ENCODE results near the gene CKAP5. TPM values are rescaled to one million over a fixed set of nuclear protein-coding genes. Genes with fewer than 3 reads are reported as not detected.

Gene CKAP5
- total RNA-seq, 1 donor from 2014 or later: 151 TPM

DNA sequence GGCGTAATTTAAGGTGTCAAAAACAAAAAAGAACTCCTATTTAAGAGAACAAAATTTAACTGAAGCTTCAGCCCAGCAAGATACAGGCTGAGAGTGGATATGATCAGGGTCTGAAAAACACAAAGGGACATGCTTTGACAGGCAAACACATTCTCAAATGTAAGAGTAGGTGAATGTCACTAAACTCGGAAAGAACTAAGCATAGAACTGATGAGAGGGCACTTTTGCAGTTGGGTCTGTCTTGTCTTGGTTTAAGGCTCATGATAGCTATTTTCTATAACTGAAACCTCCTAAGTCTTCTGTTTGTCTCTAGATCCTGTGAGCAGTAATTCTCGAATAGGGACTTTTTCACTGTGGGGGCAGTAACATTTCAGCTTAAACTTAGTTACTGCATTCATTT lies 100.1 kb downstream of the CKAP5 start:
- Mint-ChIP-seq H3K36me3 (ENCODE audit: insufficient read depth) (peaks cover 37% of the 10 kb centered on the region), H3K27me3 (no peaks in the 10 kb centered on the region), H3K27ac (no peak overlapping the region)

DNA sequence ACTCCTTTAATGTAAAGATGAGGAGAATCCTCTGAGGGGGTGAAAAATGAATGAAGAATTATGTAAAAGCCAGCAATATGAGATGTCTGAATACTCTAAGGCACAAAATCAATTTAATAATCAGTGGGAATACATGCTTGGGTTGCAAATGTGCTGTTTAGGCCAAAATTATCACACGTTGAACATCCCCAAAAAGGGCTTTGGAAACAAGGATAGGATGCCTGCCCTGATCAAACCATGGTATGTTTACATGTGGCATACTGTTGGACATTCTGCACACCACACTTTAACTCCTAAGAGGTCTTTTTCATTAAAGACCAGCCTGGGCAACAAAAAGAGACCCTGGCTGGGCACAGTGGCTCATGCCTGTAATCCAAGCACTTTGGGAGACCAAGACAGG lies 100.8 kb downstream of the CKAP5 start:
- H3K4me3 Mint-ChIP-seq (ENCODE audit: low read depth): no peak overlapping the region

More for the DNA sequence above, 100.1 kb downstream of the CKAP5 start:
- Mint-ChIP-seq H3K4me1 (ENCODE audit: low read depth) (no peaks in the 10 kb centered on the region), H3K4me3 (ENCODE audit: low read depth) (no peak overlapping the region), H3K9me3 (ENCODE audit: low read depth) (no peaks in the 10 kb centered on the region)
- no peak for DNase-seq (ENCODE audit: low spot score, unreplicated experiment)
- TF ChIP-seq, protein P1, sequence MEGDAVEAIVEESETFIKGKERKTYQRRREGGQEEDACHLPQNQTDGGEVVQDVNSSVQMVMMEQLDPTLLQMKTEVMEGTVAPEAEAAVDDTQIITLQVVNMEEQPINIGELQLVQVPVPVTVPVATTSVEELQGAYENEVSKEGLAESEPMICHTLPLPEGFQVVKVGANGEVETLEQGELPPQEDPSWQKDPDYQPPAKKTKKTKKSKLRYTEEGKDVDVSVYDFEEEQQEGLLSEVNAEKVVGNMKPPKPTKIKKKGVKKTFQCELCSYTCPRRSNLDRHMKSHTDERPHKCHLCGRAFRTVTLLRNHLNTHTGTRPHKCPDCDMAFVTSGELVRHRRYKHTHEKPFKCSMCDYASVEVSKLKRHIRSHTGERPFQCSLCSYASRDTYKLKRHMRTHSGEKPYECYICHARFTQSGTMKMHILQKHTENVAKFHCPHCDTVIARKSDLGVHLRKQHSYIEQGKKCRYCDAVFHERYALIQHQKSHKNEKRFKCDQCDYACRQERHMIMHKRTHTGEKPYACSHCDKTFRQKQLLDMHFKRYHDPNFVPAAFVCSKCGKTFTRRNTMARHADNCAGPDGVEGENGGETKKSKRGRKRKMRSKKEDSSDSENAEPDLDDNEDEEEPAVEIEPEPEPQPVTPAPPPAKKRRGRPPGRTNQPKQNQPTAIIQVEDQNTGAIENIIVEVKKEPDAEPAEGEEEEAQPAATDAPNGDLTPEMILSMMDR (IDR thresholded peaks at IDR 0.05; ENCODE audit: unreplicated experiment): no peak

DNA sequence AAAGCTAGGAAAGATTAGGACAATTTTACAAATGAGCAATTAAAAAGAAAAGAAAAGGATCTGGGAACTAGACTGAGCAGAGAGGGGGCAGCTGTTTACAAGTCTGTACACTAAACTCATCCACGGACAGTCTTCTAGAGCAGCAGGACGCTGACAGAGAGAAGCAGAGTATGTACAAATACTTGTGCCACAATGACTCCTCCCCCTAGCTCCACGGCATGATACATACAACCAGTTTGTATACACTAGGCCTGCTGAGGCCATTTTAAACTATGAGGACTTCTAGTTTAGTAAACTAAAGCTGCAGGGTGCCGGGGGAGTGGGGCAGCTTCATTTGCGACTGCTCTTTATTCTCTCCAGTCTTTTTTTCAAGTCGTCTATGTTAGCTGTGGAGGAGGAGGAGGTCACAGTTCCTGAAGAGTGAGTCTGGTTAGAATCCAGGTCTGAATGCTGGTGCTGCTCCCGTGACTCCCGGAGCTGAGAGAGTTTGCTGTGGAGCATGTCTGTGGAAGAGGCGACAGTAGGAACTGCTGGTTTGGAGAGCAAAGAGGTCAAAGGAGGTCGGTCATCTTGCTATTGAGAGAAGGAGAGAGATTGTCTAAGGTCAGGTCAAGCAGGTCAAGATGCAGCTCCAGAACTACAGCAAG lies 102.3 kb downstream of the CKAP5 start:
- no peak for DNase-seq (ENCODE audit: low spot score, unreplicated experiment)
- H3K27ac Mint-ChIP-seq: no peak overlapping the region
- H3K27me3 Mint-ChIP-seq: no peaks in the 10 kb centered on the region
- H3K4me1 Mint-ChIP-seq (ENCODE audit: low read depth): no peaks in the 10 kb centered on the region
- no peaks in the 10 kb centered on the region for H3K9me3 Mint-ChIP-seq (ENCODE audit: low read depth)
- no peak overlapping the region for H3K4me3 Mint-ChIP-seq (ENCODE audit: low read depth)
- TF ChIP-seq, protein P1 (IDR thresholded peaks at IDR 0.05; ENCODE audit: unreplicated experiment): no peak
- H3K36me3 Mint-ChIP-seq (ENCODE audit: insufficient read depth): peaks cover 34% of the 10 kb centered on the region

More for the DNA sequence above, 100.8 kb downstream of the CKAP5 start:
- H3K27ac Mint-ChIP-seq: no peak overlapping the region
- TF ChIP-seq, protein P1 (IDR thresholded peaks at IDR 0.05; ENCODE audit: unreplicated experiment): no peak
- no peaks in the 10 kb centered on the region for H3K27me3 Mint-ChIP-seq
- H3K9me3 Mint-ChIP-seq (ENCODE audit: low read depth): no peaks in the 10 kb centered on the region
- no peak for DNase-seq (ENCODE audit: low spot score, unreplicated experiment)
- peaks cover 31% of the 10 kb centered on the region for H3K36me3 Mint-ChIP-seq (ENCODE audit: insufficient read depth)
- no peaks in the 10 kb centered on the region for H3K4me1 Mint-ChIP-seq (ENCODE audit: low read depth)

DNA sequence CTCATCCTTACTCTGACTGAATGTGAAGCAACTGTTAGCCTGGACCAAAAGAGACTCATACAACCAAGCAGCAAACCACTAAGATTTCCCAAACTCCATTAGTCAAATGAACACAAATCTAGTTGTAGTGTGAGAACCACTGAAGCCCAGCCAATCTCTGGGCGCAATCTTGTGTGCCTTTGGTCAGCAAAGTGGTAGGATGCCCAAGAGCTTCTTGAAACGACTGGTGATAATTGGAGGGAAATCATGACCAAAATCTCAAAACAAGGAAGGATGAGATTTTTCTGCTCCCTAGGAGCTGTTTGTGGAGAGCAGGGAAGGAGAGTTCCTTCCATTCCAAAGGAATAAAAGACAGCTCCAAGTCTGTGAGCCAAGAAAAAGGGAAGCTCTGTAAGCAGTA lies 103.0 kb downstream of the CKAP5 start:
- TF ChIP-seq, protein P1 (IDR thresholded peaks at IDR 0.05; ENCODE audit: unreplicated experiment): no peak
- no peaks in the 10 kb centered on the region for H3K9me3 Mint-ChIP-seq (ENCODE audit: low read depth)
- no peak overlapping the region for H3K4me3 Mint-ChIP-seq (ENCODE audit: low read depth)
- no peaks in the 10 kb centered on the region for H3K4me1 Mint-ChIP-seq (ENCODE audit: low read depth)
- H3K36me3 Mint-ChIP-seq (ENCODE audit: insufficient read depth): peaks cover 34% of the 10 kb centered on the region
- H3K27ac Mint-ChIP-seq: peak overlapping the region; percentile 47
- DNase-seq (ENCODE audit: low spot score, unreplicated experiment): no peak
- H3K27me3 Mint-ChIP-seq: no peaks in the 10 kb centered on the region

DNA sequence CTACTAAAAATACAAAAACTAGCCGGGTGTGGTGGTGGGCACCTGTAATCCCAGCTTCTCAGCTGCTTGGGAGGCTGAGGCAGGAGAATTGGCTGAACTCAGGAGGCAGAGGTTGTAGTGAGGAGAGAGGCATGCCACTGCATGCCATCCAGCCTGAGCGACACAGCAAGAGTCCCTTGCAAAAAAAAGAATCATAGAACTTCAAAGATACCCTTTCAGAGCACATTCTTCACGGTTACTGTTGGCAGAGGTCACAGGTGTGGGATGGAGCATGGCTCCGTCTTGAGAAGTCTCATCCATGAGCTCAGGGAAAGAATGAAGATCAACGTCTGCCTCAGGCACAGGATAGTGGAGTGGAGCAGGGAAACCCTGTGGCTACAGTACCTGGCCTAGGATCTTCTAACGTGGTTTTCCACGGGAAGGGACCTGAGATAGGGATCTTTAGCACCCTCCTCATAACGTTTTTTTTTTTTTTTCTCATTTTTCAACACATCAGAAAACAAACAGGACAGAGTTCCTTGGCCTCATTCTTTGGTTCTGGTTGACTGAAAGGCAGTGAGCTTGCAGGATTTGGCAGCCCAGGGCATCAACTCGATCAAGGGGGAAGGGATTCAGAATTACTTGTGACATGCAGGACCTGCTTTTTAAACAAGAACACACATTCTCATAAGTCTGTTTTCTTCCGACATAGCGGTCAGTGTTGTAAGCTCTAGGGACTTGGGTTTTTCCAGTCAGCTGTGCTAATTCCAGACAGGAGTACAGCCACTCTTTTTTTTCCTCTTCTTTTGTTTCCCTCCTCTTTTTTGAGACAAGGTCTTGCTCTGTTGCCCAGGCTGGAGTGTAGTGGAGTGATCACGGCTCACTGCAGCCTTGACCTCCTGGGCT lies 104.2 kb downstream of the CKAP5 start:
- Mint-ChIP-seq H3K27ac (no peak overlapping the region), H3K27me3 (no peaks in the 10 kb centered on the region), H3K4me1 (ENCODE audit: low read depth) (no peaks in the 10 kb centered on the region), H3K9me3 (ENCODE audit: low read depth) (no peaks in the 10 kb centered on the region), H3K4me3 (ENCODE audit: low read depth) (no peak overlapping the region), H3K36me3 (ENCODE audit: insufficient read depth) (peaks cover 34% of the 10 kb centered on the region)
- no peak for DNase-seq (ENCODE audit: low spot score, unreplicated experiment)
- TF ChIP-seq, protein P1 (IDR thresholded peaks at IDR 0.05; ENCODE audit: unreplicated experiment): no peak

Data from progenitor cell of endocrine pancreas (in vitro differentiated cells).